MM.1S (cell line): ENCODE data around the gene CSH1.
"Not testable (repeated sequence)": the region's sequence is repeated elsewhere in the genome, so short reads cannot be mapped to it uniquely, and the experiment has no call there.

Experiments used
- DNase-seq: peaks from one replicate; pipeline ENCODE4 v3.0.0-alpha.2; 2015
- H2AFZ ChIP-seq: fragments of 300-600 bp; sonication (generic); 2 replicates; pipeline ENCODE4 v1.6.0; 2016; ENCODE audit warnings: antibody characterized with exemption, low read length
- H3F3A ChIP-seq: fragments of 300-600 bp; sonication (generic); 2 replicates; pipeline ENCODE4 v1.6.1; 2016; ENCODE audit warnings: mild to moderate bottlenecking, antibody characterized with exemption, low read length, moderate library complexity, mixed read lengths; ENCODE audit not compliant: insufficient read depth
- H3K27ac ChIP-seq: fragments of 300-600 bp; sonication (generic); 2 replicates; pipeline ENCODE4 v1.5.1; 2016; ENCODE audit warnings: mild to moderate bottlenecking, low read length
- H3K27me3 ChIP-seq: fragments of 300-600 bp; sonication (generic); replicated peaks from 2 replicates; pipeline ENCODE4 v1.6.0; 2016; ENCODE audit warnings: low read length; ENCODE audit not compliant: insufficient read depth
- H3K36me3 ChIP-seq: fragments of 300-600 bp; sonication (generic); replicated peaks from 2 replicates; pipeline ENCODE4 v1.6.1; 2016; ENCODE audit warnings: mild to moderate bottlenecking, low read length, mixed read lengths; ENCODE audit not compliant: insufficient read depth
- H3K4me1 ChIP-seq: fragments of 300-600 bp; sonication (generic); 2 replicates; pipeline ENCODE4 v1.6.1; 2016; ENCODE audit warnings: low read length, mixed read lengths
- H3K4me2 ChIP-seq: fragments of 300-600 bp; sonication (generic); 2 replicates; pipeline ENCODE4 v1.6.0; 2016; ENCODE audit warnings: low read depth, low read length
- H3K4me3 ChIP-seq: fragments of 300-600 bp; sonication (generic); 2 replicates; pipeline ENCODE4 v1.5.1; 2016; ENCODE audit warnings: low read length, mixed read lengths
- H3K79me2 ChIP-seq: fragments of 300-600 bp; sonication (generic); 2 replicates; pipeline ENCODE4 v1.6.1; 2016; ENCODE audit warnings: mixed run types, low read length, mixed read lengths
- H3K9ac ChIP-seq: fragments of 300-600 bp; sonication (generic); 2 replicates; pipeline ENCODE4 v1.6.1; 2016; ENCODE audit warnings: low read length, mixed read lengths
- H3K9me2 ChIP-seq: fragments of 300-600 bp; sonication (generic); replicated peaks from 2 replicates; pipeline ENCODE4 v1.6.1; 2016; ENCODE audit warnings: mild to moderate bottlenecking, low read length, mixed read lengths; ENCODE audit not compliant: insufficient read depth
- H3K9me3 ChIP-seq: fragments of 300-600 bp; sonication (generic); replicated peaks from 2 replicates; pipeline ENCODE4 v1.6.1; 2016; ENCODE audit warnings: mild to moderate bottlenecking, low read length, mixed read lengths; ENCODE audit not compliant: insufficient read depth
- H4K20me1 ChIP-seq: fragments of 300-600 bp; sonication (generic); 2 replicates; pipeline ENCODE4 v1.6.1; 2016; ENCODE audit warnings: mild to moderate bottlenecking, low read length, moderate library complexity, mixed read lengths; ENCODE audit not compliant: insufficient read depth
- EZH2 ChIP-seq: fragments of 300-600 bp; sonication (generic); optimal IDR thresholded peaks from 2 replicates; pipeline ENCODE3; 2017; ENCODE audit warnings: low read depth, mild to moderate bottlenecking, antibody characterized with exemption, low read length, mixed read lengths
- EZH2phosphoT487 ChIP-seq: fragments of 300-600 bp; sonication (generic); IDR thresholded peaks from 2 replicates; pipeline ENCODE4 v1.6.1; 2018; ENCODE audit warnings: antibody characterized with exemption, low read length
- TF ChIP-seq, protein P1 (sequence below): fragments of 300-600 bp; sonication (generic); IDR thresholded peaks from 2 replicates; pipeline ENCODE4 v1.5.1; 2016; ENCODE audit warnings: antibody characterized with exemption, low read length, mixed read lengths

CSH1 gene

DNA sequence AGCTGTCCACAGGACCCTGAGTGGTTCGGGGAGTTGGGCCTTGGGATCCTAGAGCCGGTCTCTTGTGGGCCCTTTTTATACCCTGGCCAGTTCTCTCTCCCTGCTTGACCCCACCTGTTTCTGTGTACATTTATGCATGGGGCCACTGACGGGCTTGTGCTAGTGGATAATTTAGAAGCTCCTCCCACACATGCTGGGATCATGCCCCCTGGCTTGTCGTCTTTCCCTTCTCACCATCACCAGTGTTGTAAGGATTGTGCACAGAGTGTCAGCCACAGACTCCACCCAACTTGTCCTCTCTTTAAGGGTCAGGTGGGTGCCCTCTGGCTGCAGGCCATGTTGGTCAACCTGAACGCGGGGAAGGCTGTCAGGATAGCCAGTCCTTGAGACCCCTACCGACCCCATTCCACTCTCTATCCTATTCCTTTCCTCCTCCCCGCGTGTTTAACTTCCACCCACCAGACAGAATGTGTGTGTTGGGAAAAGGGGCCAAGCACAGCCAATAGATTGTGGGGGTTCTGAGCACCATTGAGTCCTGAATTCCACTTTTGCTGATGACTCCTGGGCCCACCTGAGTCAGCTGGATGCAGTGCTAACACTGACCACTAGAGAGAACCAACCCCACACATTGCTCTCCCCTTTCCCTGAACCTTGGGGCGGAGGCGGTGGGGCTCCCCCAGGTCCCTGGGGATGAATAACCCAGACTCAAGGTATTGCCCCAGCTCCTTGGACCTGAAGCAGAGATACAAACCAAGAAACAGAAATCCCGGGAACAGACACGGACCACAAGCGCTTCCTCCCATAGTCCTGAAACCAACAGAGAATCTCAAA lies at the start of gene CSH1:
Gene CSH1 (minus strand): TSS at position 51 of the 831 bp plus-strand sequence. CDS start 63 bp downstream, outside the sequence.
- not testable (repeated sequence) for H3K79me2 ChIP-seq, H3K27ac ChIP-seq, H3F3A ChIP-seq, DNase-seq, H3K4me3 ChIP-seq, H3K9me2 ChIP-seq, H3K27me3 ChIP-seq, H3K9ac ChIP-seq, H3K4me1 ChIP-seq, H2AFZ ChIP-seq, H3K4me2 ChIP-seq, H4K20me1 ChIP-seq, H3K36me3 ChIP-seq, H3K9me3 ChIP-seq

DNA sequence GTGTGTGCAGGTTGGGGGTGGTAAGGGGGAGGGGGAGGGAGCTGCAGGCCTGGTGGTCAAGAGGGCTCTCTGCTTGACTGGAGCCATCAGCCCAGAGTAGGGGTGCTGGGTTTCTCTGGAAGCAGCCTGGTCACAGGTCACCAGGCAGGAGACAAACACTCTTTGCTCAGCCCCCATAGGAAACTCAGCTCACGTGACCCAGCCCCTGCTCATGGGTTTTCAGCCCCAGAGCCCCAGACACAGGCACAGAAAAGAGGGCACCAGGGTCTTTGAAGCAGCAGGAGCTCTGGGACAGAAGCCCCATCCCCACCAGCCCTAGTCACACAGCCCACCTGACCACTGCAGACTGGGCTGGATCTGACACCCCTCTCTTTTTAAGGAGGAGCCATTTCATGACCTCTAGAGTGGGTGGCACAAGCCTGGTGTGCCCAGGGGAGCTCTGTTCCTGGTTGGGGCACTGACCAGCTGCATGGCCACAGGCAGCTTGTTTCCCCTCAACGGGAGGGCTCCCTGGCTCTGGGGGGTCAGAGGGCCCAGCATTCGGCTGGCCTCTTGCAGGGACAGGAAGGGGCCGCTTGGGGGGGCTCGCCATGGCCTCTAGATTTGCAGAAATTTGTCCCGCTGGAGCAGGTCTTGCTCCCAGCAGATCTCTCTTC lies 49.5 kb upstream of the CSH1 start:
- H3K27me3 ChIP-seq, result peaks cover 14% of the 10 kb centered on the region; the same call in 1 of the 2 replicates
- no peak for DNase-seq
- H3K9me2 ChIP-seq, result no peaks in the 10 kb centered on the region
- no peaks in the 10 kb centered on the region for H3K79me2 ChIP-seq
- no peaks in the 10 kb centered on the region for H4K20me1 ChIP-seq
- no peak overlapping the region for H3K9ac ChIP-seq
- H3K4me2 ChIP-seq, result no peak overlapping the region
- H2AFZ ChIP-seq, result no peak overlapping the region
- H3K36me3 ChIP-seq, result no peaks in the 10 kb centered on the region
- H3K4me1 ChIP-seq, result peaks cover 3% of the 10 kb centered on the region
- TF ChIP-seq EZH2phosphoT487 (no peak), EZH2 (no peak)
- TF ChIP-seq, protein P1, sequence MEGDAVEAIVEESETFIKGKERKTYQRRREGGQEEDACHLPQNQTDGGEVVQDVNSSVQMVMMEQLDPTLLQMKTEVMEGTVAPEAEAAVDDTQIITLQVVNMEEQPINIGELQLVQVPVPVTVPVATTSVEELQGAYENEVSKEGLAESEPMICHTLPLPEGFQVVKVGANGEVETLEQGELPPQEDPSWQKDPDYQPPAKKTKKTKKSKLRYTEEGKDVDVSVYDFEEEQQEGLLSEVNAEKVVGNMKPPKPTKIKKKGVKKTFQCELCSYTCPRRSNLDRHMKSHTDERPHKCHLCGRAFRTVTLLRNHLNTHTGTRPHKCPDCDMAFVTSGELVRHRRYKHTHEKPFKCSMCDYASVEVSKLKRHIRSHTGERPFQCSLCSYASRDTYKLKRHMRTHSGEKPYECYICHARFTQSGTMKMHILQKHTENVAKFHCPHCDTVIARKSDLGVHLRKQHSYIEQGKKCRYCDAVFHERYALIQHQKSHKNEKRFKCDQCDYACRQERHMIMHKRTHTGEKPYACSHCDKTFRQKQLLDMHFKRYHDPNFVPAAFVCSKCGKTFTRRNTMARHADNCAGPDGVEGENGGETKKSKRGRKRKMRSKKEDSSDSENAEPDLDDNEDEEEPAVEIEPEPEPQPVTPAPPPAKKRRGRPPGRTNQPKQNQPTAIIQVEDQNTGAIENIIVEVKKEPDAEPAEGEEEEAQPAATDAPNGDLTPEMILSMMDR, result no peak
- H3F3A ChIP-seq, result no peaks in the 10 kb centered on the region
- H3K4me3 ChIP-seq, result no peak overlapping the region
- H3K9me3 ChIP-seq, result no peaks in the 10 kb centered on the region
- no peak overlapping the region for H3K27ac ChIP-seq

DNA sequence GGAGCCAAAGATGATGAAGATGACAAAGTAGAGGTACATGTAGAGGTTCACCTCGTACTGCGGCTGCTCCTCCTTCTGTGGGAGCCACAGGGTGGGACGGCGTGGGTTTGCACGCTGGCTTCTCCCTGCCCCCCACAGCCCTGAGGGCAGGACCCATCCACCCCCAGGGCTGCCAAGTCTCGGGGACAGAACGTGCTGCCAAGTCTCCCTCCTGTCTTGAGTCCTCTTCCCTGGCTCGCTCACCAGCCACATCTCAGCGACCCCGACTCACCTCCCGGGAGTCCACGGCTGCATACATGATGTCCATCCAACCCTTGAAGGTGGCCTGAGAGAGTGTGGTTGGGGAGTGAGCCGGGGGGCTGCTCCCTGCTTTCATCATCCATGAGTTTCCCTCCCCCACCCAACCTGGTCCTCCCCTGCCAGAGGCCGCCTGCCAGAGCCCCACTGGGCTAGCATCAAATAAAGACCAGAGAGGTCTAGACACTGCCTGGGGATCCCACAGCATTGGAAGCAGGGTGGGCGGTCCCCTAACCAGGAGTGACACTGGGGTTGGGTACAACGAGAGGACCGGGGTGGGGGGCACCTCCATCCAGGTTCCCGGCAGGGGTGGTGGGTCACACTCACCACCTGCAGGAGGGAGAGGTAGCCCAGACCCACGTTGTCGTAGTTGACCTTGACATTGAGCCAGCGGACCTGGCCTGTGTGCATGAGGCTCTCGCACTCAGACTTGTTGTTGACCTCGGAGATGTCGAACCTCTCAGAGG lies 48.5 kb upstream of the CSH1 start:
- Histone ChIP-seq H3K36me3 (no peaks in the 10 kb centered on the region), H3K9me2 (no peaks in the 10 kb centered on the region), H3K27me3 (peaks cover 14% of the 10 kb centered on the region; the same call in 1 of the 2 replicates), H3K4me2 (no peak overlapping the region), H3K4me1 (peaks cover 3% of the 10 kb centered on the region), H4K20me1 (no peaks in the 10 kb centered on the region), H3K4me3 (no peak overlapping the region), H2AFZ (no peak overlapping the region), H3K79me2 (no peaks in the 10 kb centered on the region), H3K27ac (no peak overlapping the region), H3K9me3 (no peaks in the 10 kb centered on the region), H3K9ac (no peak overlapping the region), H3F3A (no peaks in the 10 kb centered on the region)
- DNase-seq, result no peak
- TF ChIP-seq EZH2phosphoT487 (no peak), EZH2 (no peak)
- TF ChIP-seq, protein P1, result no peak
